Right atrium auricular region (tissue), 2 donors: ENCODE data around the gene REG3A. TPM values are rescaled to one million over a fixed set of nuclear protein-coding genes. Genes with fewer than 3 reads are reported as not detected.

Experiments used
- DNase-seq: peaks from one replicate; pipeline ENCODE4 v3.0.0-alpha.2; 2019; ENCODE audit warnings: low spot score
- H3K27ac ChIP-seq, 2 donors: fragments of 200-600 bp; sonication (generic); 1 replicate in 1 of 2; 2 replicates in 1 of 2; pipeline ENCODE4 v1.5.1; 2016 to 2019
- H3K27me3 ChIP-seq, 2 donors: fragments of 200-600 bp; sonication (generic); one replicate each; pipeline versions ENCODE4 v1.5.1 to v1.6.0; 2017 to 2019
- H3K36me3 ChIP-seq: fragments of 200-600 bp; sonication (generic); one replicate; pipeline ENCODE4 v1.5.1; 2016
- H3K4me1 ChIP-seq, 2 donors: fragments of 200-600 bp; sonication (generic); one replicate each; pipeline versions ENCODE4 v1.5.1 to v1.6.0; 2017 to 2019
- H3K4me3 ChIP-seq, 2 donors: fragments of 200-600 bp; sonication (generic); 1 replicate in 1 of 2; 2 replicates in 1 of 2; pipeline ENCODE4 v1.5.1; 2017 to 2019; ENCODE audit warnings: mild to moderate bottlenecking in 1 of 2, moderate library complexity in 1 of 2
- H3K9me3 ChIP-seq, 2 donors: fragments of 200-600 bp; sonication (generic); one replicate each; pipeline ENCODE4 v1.5.1; 2019
- total RNA-seq, 2 donors: library from RNA; depleted of rRNA; stranded (reverse); fragments of >200 nt; gene quantifications; one replicate each; pipeline ENCODE4 v1.1.0, GENCODE V29; 2016
- TF ChIP-seq, protein P1 (sequence below), 2 donors: fragments of 200-600 bp; sonication (generic); IDR thresholded peaks; one replicate each; pipeline ENCODE4 v1.5.1; 2019; ENCODE audit warnings: antibody characterized with exemption in 2 of 2

The REG3A gene
- total RNA-seq, 2 donors from 2014 or later = not detected

- no peaks in the 10 kb centered on the region for H3K4me1 ChIP-seq
- no peak for DNase-seq
- no peaks in the 10 kb centered on the region for H3K27me3 ChIP-seq
- H3K9me3 ChIP-seq = no peaks in the 10 kb centered on the region
- no peak overlapping the region for H3K4me3 ChIP-seq
- TF ChIP-seq, protein P1, sequence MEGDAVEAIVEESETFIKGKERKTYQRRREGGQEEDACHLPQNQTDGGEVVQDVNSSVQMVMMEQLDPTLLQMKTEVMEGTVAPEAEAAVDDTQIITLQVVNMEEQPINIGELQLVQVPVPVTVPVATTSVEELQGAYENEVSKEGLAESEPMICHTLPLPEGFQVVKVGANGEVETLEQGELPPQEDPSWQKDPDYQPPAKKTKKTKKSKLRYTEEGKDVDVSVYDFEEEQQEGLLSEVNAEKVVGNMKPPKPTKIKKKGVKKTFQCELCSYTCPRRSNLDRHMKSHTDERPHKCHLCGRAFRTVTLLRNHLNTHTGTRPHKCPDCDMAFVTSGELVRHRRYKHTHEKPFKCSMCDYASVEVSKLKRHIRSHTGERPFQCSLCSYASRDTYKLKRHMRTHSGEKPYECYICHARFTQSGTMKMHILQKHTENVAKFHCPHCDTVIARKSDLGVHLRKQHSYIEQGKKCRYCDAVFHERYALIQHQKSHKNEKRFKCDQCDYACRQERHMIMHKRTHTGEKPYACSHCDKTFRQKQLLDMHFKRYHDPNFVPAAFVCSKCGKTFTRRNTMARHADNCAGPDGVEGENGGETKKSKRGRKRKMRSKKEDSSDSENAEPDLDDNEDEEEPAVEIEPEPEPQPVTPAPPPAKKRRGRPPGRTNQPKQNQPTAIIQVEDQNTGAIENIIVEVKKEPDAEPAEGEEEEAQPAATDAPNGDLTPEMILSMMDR (IDR thresholded peaks at IDR 0.05) = no peak
- no peaks in the 10 kb centered on the region for H3K36me3 ChIP-seq
- no peak overlapping the region for H3K27ac ChIP-seq
Observed at GRCh38 chr2:79129260-79129659, 30.3 kb downstream of the REG3A start.

DNA sequence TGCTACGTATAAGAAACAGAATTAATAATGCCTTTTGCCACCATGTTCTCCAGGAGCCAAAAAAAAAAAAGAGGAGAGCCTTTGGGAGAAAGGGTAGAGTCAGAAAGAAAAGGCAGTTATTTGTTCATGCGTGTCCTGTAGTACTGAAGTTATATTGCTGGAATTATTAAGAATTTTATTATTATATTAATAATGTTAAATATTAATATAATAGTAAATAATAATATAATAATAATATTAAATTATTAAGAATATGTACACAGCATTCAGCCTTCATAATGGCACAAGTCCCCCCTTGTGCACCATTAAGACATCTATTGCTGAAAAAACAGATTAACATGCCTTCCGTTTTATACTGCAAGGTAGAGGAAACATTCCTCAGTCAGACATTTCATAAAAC is 31.1 kb downstream of the REG3A start:
- no peaks in the 10 kb centered on the region for H3K9me3 ChIP-seq
- DNase-seq = no peak
- TF ChIP-seq, protein P1 (IDR thresholded peaks at IDR 0.05) = no peak
- H3K4me1 ChIP-seq = no peaks in the 10 kb centered on the region
- H3K36me3 ChIP-seq = no peaks in the 10 kb centered on the region
- no peak overlapping the region for H3K4me3 ChIP-seq
- H3K27me3 ChIP-seq = no peaks in the 10 kb centered on the region
- H3K27ac ChIP-seq = no peak overlapping the region

DNA sequence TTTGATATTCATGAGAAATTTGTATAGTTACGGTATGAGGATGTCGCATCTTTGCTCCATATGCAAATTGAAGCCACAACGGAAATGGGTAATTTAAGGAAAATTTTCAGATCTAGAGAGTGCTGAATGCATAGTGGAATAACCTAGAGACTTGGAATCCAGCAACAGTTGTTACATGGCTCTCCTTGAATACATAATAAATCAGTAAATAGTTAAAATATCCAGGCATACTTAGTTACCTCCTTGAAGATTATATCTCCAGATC is 33.9 kb downstream of the REG3A start:
- Histone ChIP-seq H3K27me3 (no peaks in the 10 kb centered on the region), H3K9me3 (no peaks in the 10 kb centered on the region), H3K4me1 (no peaks in the 10 kb centered on the region), H3K36me3 (no peaks in the 10 kb centered on the region), H3K4me3 (no peak overlapping the region), H3K27ac (no peak overlapping the region)
- TF ChIP-seq, protein P1 (IDR thresholded peaks at IDR 0.05) = no peak
- DNase-seq = no peak

- TF ChIP-seq, protein P1 (IDR thresholded peaks at IDR 0.05) = no peak
- DNase-seq = no peak
- Histone ChIP-seq H3K4me3 (no peak overlapping the region), H3K27me3 (no peaks in the 10 kb centered on the region), H3K4me1 (no peaks in the 10 kb centered on the region), H3K9me3 (no peaks in the 10 kb centered on the region), H3K27ac (no peak overlapping the region), H3K36me3 (no peaks in the 10 kb centered on the region)
Observed at GRCh38 chr2:79124907-79125720, 34.4 kb downstream of the REG3A start.

GRCh38 chr2:79122676-79123075 is 36.9 kb downstream of the REG3A start:
- TF ChIP-seq, protein P1 (IDR thresholded peaks at IDR 0.05) = no peak
- Histone ChIP-seq H3K36me3 (no peaks in the 10 kb centered on the region), H3K27me3 (no peaks in the 10 kb centered on the region), H3K9me3 (no peaks in the 10 kb centered on the region), H3K4me3 (no peak overlapping the region), H3K27ac (no peak overlapping the region), H3K4me1 (no peaks in the 10 kb centered on the region)
- DNase-seq = no peak

- H3K9me3 ChIP-seq = no peaks in the 10 kb centered on the region
- H3K4me3 ChIP-seq = no peak within 1 kb of the TSS
- no peak within 1 kb of the TSS for H3K27ac ChIP-seq
- no peaks in the 10 kb centered on the region for H3K4me1 ChIP-seq
- H3K36me3 ChIP-seq = no peaks in the 10 kb centered on the region
- DNase-seq = no peak
- H3K27me3 ChIP-seq = no peaks in the 10 kb centered on the region
- TF ChIP-seq, protein P1 (IDR thresholded peaks at IDR 0.05) = no peak
Observed at GRCh38 chr2:79120194-79120713, 39.3 kb downstream of the REG3A start, which contains the start of gene REG1A. REG1A (plus strand) TSS chr2:79120488; CDS start chr2:79120862, 374 bp downstream.
